GM18499 (cell line): ENCODE data around the gene DLG5.

Experiments used
- ATAC-seq: cut with Tn5 transposase; IDR thresholded peaks from one replicate; pipeline ENCODE4 v1.9.1; 2021; ENCODE audit warnings: moderate number of reproducible peaks; ENCODE audit not compliant: insufficient read depth, unreplicated experiment

The DLG5 gene, protein sequence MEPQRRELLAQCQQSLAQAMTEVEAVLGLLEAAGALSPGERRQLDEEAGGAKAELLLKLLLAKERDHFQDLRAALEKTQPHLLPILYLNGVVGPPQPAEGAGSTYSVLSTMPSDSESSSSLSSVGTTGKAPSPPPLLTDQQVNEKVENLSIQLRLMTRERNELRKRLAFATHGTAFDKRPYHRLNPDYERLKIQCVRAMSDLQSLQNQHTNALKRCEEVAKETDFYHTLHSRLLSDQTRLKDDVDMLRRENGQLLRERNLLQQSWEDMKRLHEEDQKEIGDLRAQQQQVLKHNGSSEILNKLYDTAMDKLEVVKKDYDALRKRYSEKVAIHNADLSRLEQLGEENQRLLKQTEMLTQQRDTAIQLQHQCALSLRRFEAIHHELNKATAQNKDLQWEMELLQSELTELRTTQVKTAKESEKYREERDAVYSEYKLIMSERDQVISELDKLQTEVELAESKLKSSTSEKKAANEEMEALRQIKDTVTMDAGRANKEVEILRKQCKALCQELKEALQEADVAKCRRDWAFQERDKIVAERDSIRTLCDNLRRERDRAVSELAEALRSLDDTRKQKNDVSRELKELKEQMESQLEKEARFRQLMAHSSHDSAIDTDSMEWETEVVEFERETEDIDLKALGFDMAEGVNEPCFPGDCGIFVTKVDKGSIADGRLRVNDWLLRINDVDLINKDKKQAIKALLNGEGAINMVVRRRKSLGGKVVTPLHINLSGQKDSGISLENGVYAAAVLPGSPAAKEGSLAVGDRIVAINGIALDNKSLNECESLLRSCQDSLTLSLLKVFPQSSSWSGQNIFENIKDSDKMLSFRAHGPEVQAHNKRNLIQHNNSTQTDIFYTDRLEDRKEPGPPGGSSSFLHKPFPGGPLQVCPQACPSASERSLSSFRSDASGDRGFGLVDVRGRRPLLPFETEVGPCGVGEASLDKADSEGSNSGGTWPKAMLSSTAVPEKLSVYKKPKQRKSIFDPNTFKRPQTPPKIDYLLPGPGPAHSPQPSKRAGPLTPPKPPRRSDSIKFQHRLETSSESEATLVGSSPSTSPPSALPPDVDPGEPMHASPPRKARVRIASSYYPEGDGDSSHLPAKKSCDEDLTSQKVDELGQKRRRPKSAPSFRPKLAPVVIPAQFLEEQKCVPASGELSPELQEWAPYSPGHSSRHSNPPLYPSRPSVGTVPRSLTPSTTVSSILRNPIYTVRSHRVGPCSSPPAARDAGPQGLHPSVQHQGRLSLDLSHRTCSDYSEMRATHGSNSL (N-terminal part only)

DNA sequence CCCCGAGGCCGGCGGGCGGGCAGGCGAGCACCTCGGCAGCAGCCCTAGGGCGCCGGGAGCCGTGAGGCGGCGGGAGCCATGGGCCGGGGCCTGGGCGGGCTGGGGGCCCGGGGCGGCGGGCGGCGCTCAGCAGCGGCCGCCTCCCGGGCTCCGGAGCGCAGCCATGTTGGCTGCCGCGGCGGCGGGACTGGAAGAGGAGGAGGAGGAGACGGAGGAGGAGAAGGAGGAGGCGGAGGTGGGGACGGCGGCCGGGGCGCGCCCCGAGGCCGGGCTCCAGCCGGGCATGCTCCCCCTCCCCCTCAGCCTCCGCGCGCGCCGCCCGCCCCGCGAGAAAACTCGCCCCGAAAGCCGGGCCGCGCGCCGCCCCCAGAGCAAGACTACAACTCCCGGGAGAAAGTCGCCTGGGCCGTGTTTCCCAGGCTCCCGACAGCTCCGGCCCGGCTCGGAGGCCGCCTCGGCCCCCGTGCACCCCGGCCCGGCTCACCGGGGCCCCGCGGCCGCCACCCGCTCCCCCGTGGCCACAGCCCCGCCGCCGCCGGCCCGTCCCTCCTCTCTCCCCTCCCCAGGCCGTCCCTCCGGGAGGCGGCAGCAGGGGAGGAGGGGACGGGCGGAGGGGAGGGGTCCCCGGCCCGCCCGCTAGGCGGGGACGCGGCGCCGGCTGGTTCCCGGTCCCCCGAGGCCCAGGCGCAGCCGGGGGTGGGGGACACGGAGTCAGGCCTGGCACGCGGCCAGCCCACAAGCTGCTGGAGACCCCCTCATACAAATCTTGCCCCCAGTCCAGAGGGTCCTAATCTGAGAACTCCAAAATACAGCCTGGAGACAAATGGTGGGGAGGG is at the start of gene DLG5:
Gene DLG5 (minus strand): TSS at position 190 of the 836 bp plus-strand sequence. CDS start 235 bp downstream, outside the sequence.
- ATAC-seq, result no peak

DNA sequence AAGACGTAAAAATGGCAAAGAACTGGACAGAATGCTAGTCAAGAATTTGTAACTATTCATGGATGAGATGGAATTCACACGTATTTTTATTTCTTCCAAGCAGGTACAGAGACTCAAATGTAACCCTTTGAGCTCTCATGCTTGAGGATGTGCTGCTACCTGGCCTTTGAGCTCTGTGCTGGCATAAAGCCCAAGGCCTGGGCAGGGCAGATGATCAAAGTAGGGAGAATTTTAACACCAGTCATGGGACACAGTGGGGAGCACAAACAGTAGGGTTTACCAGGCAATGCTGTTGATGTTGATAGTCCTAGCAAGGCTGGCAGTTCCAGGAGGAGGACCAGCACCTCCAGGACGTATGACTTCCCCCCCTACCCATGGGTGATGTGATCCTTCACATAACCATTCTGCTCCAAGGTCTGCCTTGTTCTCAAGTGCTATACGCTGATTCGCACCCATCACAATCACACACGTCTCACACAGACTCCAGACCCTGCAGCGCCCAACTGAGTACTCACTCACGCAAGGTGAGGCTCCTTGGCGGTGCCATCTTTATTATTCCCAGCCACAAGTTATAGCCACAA is 48.6 kb upstream of the DLG5 start:
- no peak for ATAC-seq

DNA sequence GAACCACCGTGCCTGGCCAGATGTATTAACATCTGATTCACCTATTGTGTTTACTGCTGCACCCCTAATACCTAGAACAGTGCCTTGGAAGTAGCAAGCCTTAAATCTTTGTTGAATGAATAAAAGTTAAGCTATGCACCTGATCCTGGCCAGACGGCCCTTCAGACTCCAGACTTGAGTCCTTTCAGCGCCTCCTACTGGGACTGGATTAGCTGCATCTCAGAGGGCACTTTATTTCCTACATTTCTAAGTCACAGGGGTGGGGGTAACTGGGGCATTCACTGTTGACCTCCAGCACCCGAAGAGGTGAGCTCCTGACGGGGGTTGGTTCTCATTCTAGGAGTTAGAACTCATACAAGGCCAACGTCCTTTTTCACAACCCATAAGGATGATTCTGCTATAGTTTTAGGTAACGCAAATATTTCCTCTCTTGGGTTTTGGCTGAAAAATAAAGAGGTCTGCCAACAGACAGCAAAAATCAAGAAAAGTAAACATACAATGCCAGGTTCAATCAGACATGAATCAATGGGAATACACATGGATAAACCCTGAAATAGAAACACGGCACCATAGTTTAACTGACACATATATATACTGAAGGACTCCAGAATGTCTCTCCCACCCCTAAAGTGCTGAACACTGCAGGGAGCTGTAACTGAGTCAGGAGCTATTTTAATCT is 48.0 kb upstream of the DLG5 start:
- ATAC-seq, result no peak

DNA sequence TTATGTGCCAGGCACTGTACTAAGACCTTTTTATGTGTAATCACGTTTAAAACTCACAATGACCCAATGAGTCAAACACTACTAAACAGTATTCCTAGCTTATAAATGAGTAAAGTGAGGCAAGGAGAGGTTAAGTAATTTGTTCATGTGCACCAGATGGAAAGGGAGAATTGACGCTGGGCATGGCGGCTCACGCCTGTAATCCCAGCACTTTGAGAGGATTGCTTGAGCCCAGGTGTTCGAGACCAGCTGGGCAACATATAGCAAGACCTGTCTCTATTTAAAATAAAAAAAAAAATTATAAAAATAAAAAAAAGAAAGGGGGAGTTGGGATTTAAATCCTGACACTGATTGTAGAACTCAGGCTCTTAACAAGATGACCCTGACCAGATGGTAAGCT is 46.7 kb upstream of the DLG5 start:
- ATAC-seq, result no peak

DNA sequence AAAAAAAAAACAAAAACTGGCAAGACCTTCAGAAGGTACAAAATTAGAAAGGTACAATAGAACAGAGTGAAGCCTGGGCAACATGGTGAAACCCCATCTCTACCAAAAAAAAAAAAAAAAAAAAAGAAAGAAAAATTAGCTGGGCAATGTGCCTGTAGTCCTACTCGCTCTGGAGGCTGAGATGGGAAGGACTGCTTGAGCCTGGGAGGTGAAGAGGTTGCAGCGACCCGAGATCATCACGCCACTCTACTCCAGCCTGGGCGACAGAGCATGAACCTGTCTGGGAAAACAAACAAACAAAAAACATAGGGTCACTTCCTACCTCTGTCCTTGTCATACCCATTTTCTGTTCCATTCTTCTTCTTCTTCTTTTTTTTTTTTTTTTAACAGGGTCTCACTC is 45.6 kb upstream of the DLG5 start:
- ATAC-seq, result no peak

DNA sequence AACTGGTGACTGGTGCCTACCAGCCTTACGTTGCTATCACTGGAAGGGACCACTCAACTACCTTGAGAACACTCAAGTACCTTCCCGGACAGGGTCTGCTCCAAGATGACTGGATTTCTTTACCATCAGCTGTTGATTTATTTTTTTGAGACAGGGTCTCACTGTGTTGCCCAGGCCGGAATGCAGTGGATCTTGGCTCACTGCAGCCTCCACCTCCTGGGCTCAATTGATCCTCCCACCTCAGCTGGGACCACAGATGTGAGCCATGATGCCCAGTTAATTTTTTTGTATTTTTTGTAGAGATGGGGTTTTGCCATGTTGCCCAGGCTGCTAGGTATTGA is 45.2 kb upstream of the DLG5 start:
- no peak for ATAC-seq

DNA sequence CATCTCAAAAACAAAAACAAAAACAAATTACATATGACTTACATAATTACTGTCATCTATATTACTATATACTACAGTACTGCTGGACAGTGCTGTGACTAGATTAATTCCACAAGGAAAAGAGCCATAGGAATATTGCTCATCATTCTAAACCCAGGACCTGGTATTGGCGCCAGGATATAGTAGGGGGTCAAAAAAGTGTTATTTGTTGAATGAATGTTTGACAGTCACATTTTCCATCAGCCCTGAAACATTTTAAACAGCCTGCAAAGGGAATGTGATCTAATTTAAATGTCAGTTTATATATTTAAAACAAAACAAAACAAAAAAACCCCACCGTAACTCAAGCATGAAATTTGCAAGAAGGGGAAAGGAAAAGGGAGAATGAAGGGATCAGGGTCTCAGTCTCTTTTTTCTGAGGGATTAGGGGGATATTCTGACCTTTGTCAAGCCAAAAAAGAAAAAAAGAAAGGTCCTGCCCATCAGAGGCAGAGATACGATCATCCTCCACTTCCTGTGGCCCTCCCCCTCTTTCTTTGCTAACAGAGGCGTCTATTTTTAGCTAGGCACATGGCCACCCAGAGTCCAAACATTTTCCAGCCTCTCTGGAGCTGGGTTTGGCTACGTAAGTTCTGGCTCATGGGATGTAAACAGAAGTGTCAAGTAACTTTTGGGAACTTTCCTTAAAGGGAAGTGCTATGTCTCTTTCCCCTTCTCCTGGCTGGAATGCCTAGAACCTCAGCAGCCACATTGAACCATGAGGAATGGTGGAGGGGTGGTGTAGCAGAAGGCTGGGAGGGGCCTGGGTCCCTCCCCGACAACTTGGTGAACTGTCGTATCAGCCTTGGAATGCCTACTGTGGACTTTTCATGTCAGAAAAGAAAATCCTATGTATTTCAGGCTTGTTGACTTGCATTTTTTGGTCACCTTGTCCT is 44.6 kb upstream of the DLG5 start:
- ATAC-seq, result no peak

DNA sequence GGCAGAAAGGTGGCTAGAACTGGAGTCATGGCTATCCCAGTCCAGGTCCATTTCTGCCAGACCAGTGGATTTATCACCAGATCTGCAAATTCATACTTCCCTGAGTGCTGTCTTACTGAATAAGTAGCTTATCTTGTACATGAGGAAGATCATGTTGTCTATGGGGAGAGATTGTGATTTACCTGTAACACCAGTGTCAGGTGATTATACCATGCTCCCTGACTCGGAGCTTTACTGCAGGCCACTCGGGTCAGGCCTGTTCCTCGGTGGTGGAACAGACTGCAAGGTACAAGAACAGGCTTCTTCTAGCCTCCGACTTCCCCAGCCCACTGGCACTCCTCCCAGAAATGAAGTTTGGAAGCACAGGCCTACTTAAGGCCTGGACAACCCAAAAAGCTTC is 42.6 kb upstream of the DLG5 start:
- ATAC-seq, result no peak

DNA sequence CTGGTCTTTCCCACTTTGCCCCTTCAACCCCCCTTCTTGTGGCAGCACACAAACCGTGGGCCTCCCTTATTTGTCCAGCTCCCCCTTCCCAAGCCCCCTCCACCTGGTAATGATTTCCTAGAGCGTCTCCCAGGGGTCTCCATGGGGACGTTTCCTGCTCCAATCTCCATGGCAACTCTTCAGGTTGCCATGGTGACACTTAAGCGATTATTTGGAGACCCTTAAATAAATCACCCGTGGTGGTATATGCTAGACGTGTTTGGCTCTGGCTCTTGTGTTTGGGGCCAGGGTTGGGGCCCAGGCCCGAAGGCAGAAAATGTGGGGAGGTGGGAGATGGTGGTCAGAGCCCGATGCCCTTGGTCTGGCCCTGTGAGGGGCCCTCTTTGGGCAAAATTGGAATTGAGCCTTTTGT is 41.1 kb upstream of the DLG5 start:
- no peak for ATAC-seq

DNA sequence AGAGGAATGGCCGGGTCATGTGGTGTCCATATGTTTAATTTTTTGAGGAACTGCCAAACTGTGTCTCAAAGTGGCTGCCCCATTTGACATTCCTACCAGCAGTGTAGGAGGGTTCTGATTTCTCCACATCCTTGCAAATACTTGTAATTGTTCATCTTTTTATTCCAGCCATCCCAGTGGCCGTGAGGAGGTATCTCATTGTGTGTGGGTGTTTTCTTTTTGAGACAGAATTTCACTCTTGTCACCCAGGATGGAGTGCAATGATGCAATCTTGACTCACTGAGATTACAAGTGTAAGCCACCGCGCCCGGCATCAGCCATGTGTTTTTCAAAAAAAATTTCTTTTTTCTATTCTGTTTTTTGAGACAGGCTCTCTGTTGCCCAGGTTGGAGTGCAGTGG is 38.7 kb upstream of the DLG5 start:
- ATAC-seq, result no peak

DNA sequence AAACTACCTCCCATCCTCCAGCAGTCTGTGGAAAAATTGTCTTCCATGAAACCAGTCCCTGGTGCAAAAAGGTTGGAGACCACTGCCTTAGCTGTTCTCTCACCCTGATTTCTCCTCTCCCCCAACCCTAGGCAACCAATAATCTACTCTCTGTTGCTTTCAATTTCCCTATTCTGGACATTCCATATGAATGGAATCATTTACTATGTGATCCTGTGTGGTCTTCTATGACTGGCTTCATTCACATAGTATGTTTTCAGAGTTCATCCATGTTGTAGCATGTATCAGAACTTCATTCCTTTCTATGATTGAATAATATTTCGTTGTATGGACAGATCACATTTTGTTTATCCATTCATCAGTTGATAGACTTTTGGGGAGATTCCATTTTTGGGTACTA is 38.3 kb upstream of the DLG5 start:
- no peak for ATAC-seq

DNA sequence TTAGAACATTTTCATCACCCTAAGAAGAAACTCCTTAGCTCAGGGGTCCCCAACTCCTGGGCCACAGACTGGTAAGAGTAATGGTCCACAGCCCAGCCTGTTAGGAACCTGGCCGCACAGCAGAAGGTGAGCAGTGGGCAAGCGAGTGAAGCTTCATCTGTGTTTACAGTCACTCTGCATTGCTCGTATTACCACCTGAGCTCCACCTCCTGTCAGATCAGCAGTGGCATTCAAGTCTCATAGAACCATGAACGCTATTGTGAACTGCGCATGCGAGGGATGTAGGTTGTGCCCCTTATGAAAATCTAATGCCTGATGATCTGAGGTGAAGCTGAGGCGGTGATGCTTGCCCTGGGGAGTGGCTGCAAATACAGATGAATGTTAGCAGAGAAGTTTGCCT is 37.3 kb upstream of the DLG5 start:
- ATAC-seq, result no peak

DNA sequence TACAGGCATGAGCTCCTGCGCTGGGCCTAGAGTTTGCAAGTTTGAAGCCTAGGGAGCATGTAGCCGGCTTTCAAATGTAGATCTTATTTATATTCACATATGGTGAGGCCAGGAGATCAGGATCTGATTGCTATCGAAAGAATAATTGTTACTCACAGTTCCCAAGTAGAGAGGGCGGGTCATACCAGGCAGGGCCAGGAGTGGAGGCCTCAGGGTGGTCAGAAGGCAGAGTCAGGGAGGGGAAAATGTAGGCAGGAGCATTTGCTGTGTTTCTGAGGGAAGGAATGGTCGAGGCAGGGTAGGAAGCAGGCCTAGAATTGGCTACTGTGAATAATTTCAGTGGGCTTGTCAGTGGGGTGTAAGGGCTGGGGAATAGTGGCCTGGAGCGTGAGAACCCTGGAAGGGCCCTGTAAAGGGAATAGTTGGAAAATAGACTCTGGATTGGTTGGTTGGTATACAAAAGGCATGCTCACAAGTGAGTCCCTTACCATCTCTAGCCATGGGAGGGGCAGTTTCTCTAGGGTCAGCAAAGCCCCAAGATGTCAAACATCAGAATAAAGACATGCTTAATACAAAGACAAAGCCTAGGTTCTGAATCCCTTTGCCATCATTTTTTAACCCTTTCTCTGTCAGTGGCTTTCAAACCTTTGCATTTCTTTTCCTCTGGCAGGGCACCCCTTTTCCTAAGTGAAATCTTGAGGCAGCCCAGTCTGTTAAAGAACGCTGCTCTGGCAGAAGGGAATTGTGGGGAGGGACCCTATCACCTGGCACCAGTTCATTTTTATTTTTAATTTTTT is 36.0 kb upstream of the DLG5 start:
- ATAC-seq, result no peak

DNA sequence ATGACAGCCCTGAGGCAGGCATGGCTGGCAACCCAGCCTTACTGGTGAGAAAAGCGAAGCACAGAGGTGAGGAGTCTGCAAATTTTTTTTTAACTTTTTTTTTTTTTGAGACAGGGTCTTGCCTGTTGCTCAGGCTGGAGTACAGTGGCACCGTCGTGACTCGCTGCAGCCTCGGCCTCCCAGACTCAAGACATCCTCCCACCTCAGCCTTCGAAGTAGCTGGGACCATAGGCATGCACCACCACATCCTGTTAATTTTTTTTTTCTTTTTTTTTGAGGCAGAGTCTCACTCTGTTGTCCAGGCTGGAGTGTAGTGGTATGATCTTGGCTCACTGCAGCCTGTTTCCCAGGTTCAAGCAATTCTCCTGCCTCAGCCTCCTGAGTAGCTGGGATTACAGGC is 35.1 kb upstream of the DLG5 start:
- no peak for ATAC-seq

DNA sequence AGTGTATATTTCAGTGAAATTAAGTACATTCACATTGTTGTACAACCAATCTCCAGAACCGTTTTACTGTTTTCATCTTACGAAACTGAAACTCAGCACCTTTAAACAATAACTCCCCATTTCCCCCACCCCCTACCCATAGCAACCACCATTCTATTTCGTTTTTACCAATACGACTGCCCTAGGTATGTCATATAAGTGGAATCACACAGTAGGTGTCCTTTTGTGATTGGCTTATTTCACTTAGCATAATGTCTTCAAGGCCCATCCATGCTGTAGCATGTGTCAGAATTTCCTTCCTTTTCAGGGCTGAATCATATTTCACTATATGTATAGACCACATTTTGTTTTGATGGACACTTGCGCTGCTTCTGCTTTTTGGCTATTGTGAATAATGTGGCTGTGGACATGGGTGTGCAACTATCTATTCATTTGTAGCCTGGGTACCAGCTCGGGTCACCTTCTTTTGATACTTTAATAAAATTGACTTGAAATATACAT is 34.3 kb upstream of the DLG5 start:
- ATAC-seq, result no peak

DNA sequence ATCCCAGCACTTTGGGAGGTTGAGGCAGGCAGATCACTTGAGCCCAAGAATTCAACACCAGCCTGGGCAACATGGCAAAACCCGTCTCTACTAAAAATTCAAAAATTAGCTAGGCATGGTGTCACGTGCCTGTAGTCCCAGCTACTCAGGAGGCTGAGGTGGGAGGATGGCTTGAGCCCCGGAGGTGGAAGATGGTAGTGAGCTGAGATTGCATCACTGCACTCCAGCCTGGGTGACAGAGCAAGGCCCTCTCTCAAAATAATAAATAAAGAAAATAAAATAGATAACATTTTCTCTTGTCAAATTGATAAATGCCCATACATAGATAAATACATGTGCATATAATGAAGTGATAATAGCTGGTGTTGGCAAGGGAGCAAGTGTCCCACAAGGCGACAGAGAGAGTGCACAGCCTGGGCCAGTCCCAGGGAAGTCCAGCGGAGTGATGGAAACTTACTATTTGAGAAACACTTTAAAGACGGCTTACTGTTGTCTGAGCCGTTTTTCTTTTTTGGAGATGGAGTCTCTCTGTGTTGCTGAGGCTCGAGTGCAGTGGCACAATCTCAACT is 33.4 kb upstream of the DLG5 start:
- ATAC-seq, result no peak

DNA sequence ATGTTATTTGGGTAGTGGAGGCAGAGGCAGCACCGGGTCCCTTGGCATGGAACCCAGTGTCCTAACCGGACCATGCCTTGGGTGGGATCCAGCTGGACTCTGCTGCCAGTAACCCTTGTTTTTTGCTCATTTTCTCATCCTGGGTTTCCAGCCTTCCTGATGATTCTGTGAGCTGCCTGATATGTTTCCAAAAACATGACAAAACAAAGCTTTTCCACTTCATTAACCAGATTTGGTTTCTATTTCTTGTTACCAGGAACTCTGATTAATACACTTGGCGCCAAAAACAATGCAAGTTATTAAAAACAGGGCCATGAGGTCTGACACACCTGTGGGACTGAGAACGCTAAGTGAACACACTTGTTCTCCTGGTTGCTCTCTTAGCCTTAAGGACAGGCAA is 32.8 kb upstream of the DLG5 start:
- no peak for ATAC-seq
